Muscle layer of duodenum (tissue), 2 donors: ENCODE measurements around the gene PNPLA7.
"Not testable (repeated sequence)": the region's sequence is repeated elsewhere in the genome, so short reads cannot be mapped to it uniquely, and the experiment has no call there.

Source experiments
- H3K27ac ChIP-seq: one replicate; pipeline ENCODE4 v1.7.0; 2013; ENCODE audit warnings: mild to moderate bottlenecking, low read length
- H3K27me3 ChIP-seq: one replicate; pipeline ENCODE4 v1.7.0; 2013; ENCODE audit warnings: low read depth, mild to moderate bottlenecking, control low read depth, low read length
- H3K36me3 ChIP-seq, 2 donors: one replicate each; pipeline ENCODE4 v1.7.0; 2013; ENCODE audit warnings: low read length in 2 of 2, control low read depth in 1 of 2, mild to moderate bottlenecking in 1 of 2; ENCODE audit not compliant: insufficient read depth in 2 of 2, control insufficient read depth in 1 of 2
- H3K4me1 ChIP-seq, 2 donors: one replicate each; pipeline ENCODE4 v1.7.0; 2013; ENCODE audit warnings: low read length in 2 of 2, mild to moderate bottlenecking in 2 of 2, control low read depth in 1 of 2, moderate library complexity in 1 of 2; ENCODE audit not compliant: insufficient read depth in 2 of 2, control insufficient read depth in 1 of 2
- H3K4me3 ChIP-seq, 2 donors: one replicate each; pipeline ENCODE4 v1.7.0; 2013; ENCODE audit warnings: low read length in 2 of 2, low read depth in 1 of 2, mild to moderate bottlenecking in 1 of 2
- H3K9me3 ChIP-seq, 2 donors: one replicate each; pipeline ENCODE4 v1.7.0; 2013; ENCODE audit warnings: low read length in 2 of 2, control low read depth in 1 of 2, mild to moderate bottlenecking in 1 of 2; ENCODE audit not compliant: control insufficient read depth in 1 of 2
- donor health status: healthy.

PNPLA7 gene

DNA sequence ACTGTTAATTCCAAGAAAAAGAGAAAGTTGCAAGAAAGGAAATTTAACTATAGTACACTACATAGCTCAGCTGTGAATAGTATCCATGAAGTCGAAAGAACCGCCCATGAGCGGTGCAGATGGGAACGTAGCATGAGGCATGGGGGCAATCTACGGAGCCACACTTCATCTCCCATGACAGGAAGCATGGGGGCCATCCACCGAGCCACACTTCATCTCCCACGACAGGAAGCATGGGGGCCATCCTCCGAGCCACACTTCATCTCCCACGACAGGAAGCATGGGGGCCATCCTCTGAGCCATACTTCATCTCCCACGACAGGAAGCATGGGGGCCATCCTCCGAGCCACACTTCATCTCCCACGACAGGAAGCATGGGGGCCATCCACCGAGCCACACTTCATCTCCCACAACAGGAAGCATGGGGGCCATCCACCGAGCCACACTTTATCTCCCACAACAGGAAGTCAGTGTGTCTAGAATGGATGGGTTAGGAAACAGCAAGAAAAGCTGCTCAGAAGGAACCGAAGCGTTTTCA is 13.5 kb downstream of the PNPLA7 start:
- not testable (repeated sequence) for H3K27ac ChIP-seq, H3K27me3 ChIP-seq, H3K9me3 ChIP-seq, H3K4me1 ChIP-seq, H3K4me3 ChIP-seq
- H3K36me3 ChIP-seq, result peaks cover 0 to 25% of the 10 kb centered on the region in 2 donors

DNA sequence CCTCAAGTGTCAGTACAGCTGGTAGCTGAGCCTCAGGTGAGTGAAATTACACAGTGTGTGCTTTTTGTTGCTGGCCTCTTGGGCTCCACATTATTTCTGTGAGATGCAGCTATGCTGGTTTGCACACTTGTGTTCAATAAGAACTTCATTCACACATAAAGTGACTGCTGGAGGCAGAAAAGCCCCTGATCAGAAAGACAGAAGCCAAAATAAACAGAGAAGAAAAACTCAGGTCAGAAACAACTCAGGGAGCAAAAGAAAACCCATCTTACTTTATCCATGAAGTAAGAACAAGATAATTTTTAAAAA is 15.1 kb downstream of the PNPLA7 start:
- Histone ChIP-seq H3K27ac (no peak overlapping the region), H3K36me3 (peaks cover 0 to 15% of the 10 kb centered on the region in 2 donors), H3K9me3 (no peaks in the 10 kb centered on the region), H3K4me1 (peaks cover 7% of the 10 kb centered on the region in 2 donors), H3K27me3 (no peaks in the 10 kb centered on the region), H3K4me3 (no peak overlapping the region)

DNA sequence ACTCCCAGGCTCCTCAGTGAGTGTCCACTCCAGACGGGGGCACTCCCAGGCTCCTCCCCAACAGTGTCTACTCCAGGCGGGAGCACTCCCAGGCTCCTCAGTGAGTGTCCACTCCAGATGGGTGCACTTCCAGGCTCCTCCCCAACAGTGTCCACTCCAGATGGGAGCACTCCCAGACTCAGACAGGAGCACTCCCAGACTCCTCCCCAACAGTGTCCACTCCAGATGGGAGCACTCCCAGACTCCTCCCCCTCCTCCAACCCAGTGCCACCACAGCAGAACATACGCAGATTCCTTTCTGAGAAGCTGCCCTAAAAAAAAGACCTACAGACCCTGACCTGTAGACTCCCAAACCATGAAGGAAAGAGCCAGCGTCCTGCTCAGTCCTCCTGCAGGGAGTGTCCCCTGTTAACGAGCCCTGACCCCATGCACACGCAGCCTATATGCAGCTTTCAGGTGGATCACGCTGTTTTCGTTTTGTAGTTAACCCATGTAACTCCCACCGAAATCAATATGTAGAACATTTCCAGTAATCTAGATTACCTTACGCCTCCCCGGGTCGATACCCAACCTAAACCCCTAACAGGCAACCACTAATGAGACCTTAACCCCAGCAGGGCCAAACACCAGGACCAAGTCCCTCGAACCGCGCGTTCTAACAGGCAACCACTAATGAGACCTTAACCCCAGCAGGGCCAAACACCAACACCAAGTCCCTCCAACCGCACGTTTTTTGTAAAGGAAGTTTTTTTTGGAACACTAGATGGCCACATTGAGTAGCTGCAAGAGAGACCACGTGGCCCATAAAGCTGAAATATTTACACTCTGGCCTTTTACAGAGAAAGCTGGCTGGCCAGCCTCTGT is 15.7 kb downstream of the PNPLA7 start:
- Histone ChIP-seq H3K4me3 (no peak overlapping the region), H3K36me3 (peaks cover 0 to 13% of the 10 kb centered on the region in 2 donors), H3K9me3 (no peaks in the 10 kb centered on the region), H3K4me1 (peaks cover 7% of the 10 kb centered on the region in 2 donors), H3K27me3 (no peaks in the 10 kb centered on the region), H3K27ac (no peak overlapping the region)

DNA sequence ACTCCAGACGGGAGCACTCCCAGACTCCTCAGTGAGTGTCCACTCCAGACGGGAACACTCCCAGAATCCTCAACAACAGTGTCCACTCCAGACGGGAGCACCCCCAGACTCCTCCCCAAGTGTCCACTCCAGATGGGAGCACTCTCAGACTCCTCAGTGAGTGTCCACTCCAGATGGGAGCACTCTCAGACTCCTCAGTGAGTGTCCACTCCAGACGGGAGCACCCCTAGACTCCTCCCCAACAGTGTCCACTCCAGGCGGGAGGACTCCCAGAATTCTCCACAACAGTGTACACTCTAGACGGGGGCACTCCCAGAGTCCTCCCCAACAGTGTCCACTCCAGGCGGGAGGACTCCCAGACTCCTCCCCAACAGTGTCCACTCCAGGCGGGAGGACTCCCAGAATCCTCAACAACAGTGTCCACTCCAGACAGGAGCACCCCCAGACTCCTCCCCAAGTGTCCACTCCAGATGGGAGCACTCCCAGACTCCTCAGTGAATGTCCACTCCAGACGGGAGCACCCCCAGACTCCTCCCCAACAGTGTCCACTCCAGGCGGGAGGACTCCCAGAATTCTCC is 17.2 kb downstream of the PNPLA7 start:
- H3K36me3 ChIP-seq, H3K4me3 ChIP-seq, H3K4me1 ChIP-seq, H3K27ac ChIP-seq, H3K27me3 ChIP-seq, H3K9me3 ChIP-seq: not testable (repeated sequence)

DNA sequence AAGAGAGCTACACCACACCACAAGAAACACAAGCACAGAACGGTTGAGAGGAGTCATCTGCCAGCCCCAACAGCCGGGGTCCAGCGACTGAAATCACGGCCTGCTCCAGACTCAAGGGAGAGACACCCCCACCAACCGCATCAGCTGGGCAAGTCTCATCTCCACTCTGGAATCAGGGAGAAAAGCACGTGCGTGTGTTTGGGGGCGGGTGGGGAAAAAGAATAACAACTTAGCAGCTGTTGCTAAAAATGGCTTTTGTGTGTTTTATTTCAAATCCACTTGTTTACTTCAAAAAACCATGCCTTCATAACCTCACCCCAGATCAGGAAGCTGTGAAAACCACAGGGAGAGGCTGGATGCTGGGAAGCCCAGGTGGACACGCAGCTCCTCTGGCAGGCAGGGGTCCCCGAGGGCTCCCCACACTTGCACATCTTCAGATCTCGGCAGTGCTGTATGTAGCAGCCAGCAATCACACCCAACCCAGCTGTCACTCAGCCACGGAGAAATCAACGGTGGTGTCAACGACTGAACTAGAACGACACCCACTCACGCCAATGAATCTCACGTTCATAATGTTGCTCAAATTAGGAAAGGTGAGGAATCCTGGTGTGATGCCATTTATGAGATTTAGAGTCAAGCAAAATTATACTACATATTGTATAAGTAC is 19.0 kb downstream of the PNPLA7 start:
- H3K4me3 ChIP-seq, result no peak overlapping the region
- peaks cover 7% of the 10 kb centered on the region in 2 donors for H3K4me1 ChIP-seq
- no peaks in the 10 kb centered on the region for H3K9me3 ChIP-seq
- no peak overlapping the region for H3K27ac ChIP-seq
- H3K36me3 ChIP-seq, result no peaks in the 10 kb centered on the region
- H3K27me3 ChIP-seq, result no peaks in the 10 kb centered on the region

DNA sequence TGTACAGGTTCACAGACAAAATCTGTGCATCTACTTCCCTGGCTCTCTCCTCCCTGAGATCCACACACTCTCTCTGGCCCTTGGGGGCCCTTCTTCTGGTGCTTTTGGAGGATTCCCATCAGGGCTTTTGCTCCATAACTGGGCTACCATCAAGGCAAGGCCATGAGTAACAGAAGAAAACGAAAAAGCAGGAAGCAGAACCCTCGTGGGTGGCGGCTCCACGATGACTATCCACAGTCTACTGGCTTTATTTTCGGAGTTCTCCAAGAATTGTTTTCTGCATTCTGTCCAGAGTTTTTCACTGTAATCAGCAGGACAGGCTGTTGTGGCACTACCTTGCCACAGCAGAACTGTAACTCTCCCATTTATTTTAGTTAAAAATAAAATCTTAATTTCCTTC is 19.9 kb downstream of the PNPLA7 start:
- peaks cover 7% of the 10 kb centered on the region in 2 donors for H3K4me1 ChIP-seq
- no peak overlapping the region for H3K4me3 ChIP-seq
- no peaks in the 10 kb centered on the region for H3K36me3 ChIP-seq
- H3K27me3 ChIP-seq, result no peaks in the 10 kb centered on the region
- no peak overlapping the region for H3K27ac ChIP-seq
- H3K9me3 ChIP-seq, result no peaks in the 10 kb centered on the region

DNA sequence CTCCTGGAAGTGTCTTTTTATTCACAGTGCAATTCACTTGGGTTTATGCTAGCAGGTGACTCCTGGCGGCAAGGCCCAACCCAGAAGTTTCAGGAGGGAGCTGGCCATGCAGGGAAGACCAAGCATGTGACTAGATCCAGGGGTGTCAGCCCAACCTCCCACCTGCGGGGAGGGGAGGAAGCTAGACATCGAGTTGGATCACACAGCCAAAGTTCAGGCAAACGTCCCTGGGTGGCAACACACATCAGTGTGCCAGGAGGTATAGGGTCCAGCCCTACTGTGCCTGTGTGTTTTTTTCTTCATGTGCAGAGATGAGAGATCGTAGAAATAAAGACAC is 25.3 kb downstream of the PNPLA7 start:
- Histone ChIP-seq H3K9me3 (no peaks in the 10 kb centered on the region), H3K4me3 (no peak overlapping the region), H3K27ac (no peak overlapping the region), H3K4me1 (no peaks in the 10 kb centered on the region), H3K27me3 (no peaks in the 10 kb centered on the region), H3K36me3 (no peaks in the 10 kb centered on the region)

DNA sequence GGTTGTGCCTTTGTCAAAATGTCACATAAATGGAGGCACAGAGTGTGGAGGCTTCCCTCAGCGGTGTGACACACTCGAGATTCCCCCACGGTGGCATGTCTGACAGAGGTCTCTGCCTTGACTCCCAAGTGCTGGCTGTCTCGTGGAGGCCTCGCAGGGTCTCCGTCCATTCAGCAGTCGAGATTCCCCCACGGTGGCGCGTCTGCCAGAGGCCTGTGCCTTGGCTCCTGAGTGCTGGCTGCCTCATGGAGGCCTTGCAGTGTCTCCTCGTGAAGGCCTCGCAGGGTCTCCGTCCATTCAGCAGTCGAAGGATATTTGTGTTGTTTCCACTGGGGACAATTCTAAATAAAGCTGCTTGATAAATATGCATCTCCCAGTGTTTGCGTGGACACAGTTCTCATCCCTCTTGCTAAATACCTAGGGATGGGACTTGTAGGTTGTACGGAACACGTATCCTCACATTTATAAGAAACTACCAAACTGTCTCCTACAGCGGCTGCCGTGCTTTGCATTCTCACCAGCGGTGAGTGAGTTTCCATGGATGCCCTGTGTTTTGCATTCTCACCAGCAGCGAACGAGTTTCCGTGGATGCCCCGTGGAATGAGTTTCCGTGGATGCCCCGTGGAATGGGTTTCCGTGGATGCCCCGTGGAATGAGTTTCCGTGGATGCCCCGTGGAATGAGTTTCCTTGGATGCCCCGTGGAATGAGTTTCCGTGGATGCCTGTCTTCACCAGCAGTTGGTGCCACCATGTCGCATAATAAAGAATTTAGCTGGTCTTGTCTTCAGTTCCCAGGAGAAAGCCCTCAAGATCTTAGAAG is 25.8 kb downstream of the PNPLA7 start:
- Histone ChIP-seq H3K4me1 (no peaks in the 10 kb centered on the region), H3K27ac (no peak overlapping the region), H3K4me3 (no peak overlapping the region), H3K27me3 (no peaks in the 10 kb centered on the region), H3K9me3 (no peaks in the 10 kb centered on the region), H3K36me3 (no peaks in the 10 kb centered on the region)

DNA sequence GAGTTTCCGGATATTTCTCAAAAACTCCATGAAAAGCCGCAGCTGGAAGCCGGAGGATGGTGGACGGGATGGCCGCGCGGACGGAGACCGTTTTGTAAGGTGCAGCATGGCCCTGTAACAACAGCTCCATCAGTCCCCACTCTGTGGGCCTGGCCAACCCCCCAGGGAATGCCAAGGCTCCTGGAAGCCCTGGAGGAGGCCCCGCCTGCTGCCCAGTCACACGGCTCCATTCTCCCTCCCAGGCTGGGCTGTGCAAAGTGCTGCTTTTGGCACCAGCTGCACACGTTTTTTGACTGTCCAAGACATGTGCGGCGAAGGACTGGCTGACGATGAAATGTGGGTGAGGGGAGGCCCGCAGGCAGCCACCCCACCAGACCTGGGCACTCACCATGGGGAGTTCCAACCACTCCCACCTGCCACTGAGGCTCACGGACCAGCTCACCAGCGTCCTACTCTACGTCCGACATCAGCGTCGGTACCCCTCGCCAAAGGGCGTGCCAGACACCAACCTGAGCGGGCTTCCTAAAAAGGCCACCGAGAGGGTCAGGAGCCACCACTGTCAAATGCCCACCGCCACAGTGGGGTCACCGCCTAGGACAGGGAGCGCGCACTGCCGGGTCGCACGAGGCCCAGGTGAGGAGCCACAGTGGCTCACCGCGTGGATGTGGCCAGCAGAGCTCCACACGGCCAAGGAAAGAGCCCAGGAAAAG is 27.3 kb downstream of the PNPLA7 start:
- no peaks in the 10 kb centered on the region for H3K36me3 ChIP-seq
- H3K9me3 ChIP-seq, result no peaks in the 10 kb centered on the region
- no peak overlapping the region for H3K4me3 ChIP-seq
- H3K4me1 ChIP-seq, result no peaks in the 10 kb centered on the region
- no peak overlapping the region for H3K27ac ChIP-seq
- no peaks in the 10 kb centered on the region for H3K27me3 ChIP-seq

DNA sequence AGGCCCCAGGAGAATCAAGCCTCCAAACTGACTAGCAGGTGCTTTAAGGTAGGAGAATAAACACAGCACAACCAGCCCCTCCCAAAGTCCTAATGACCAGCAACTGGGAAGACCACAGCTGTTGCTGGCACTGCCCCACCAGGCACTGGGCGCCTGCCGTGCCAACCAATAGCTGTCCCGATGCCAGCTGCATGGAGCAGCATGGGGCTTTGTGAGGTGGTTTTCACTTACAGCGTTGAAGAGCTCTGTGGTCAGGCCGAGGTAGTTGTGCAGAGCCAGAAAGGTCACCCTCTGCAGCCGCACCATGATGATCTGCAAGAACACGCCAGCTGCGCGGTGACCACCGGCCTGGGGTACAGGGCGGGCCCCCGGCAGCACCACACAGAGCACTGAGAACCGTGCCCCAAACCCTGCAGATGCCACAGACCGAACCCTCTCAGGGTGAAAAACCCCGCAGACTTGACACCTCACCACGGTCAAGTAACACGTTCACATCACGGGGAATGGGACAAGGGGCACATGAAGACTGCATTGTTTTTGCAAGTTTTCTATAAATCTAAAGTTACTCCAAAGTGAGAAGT is 28.7 kb downstream of the PNPLA7 start:
- H3K27ac ChIP-seq, result no peak overlapping the region
- H3K4me3 ChIP-seq, result no peak overlapping the region
- no peaks in the 10 kb centered on the region for H3K27me3 ChIP-seq
- no peaks in the 10 kb centered on the region for H3K36me3 ChIP-seq
- H3K4me1 ChIP-seq, result no peaks in the 10 kb centered on the region
- H3K9me3 ChIP-seq, result no peaks in the 10 kb centered on the region
